OCI-LY7 (cell line): Measurements from ENCODE around the gene REELD1.

Experiments
- EZH2phosphoT487 ChIP-seq: fragments of 200-600 bp; sonication (generic); IDR thresholded peaks from 2 replicates; pipeline ENCODE4 v1.6.1; 2018; ENCODE audit warnings: low read depth, borderline replicate concordance, mild to moderate bottlenecking, mixed run types, antibody characterized with exemption, low read length, moderate library complexity, mixed read lengths
- TF ChIP-seq, protein P1 (sequence below): fragments of 200-600 bp; sonication (generic); conservative IDR thresholded peaks from 2 replicates; pipeline ENCODE4 v1.5.1; 2014; ENCODE audit warnings: mild to moderate bottlenecking, antibody characterized with exemption, low read length, moderate library complexity, mixed read lengths

DNA sequence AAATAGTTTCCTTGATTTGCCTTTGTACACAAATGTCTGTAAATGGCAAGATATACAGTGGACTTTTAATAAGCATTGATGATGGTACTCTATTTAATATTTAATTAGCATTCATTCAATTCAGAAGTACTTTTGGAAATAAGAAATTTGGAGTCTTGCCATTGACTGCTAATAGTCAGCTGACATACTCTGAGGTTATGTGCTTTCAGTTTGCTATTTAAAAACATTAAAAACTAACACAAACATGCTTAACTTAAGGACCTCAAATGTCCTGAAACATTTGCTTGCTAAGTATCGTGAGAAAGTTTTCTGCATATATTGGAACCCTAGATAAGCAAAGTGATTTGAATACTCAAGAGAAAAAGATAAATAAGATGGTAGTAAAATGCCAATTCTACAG lies 64.6 kb downstream of the REELD1 start:
- TF ChIP-seq, protein P1, sequence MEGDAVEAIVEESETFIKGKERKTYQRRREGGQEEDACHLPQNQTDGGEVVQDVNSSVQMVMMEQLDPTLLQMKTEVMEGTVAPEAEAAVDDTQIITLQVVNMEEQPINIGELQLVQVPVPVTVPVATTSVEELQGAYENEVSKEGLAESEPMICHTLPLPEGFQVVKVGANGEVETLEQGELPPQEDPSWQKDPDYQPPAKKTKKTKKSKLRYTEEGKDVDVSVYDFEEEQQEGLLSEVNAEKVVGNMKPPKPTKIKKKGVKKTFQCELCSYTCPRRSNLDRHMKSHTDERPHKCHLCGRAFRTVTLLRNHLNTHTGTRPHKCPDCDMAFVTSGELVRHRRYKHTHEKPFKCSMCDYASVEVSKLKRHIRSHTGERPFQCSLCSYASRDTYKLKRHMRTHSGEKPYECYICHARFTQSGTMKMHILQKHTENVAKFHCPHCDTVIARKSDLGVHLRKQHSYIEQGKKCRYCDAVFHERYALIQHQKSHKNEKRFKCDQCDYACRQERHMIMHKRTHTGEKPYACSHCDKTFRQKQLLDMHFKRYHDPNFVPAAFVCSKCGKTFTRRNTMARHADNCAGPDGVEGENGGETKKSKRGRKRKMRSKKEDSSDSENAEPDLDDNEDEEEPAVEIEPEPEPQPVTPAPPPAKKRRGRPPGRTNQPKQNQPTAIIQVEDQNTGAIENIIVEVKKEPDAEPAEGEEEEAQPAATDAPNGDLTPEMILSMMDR, result no peak
- no peak for TF ChIP-seq EZH2phosphoT487
